Loucy (cell line): ENCODE data around the gene RAC3.
A peak's percentile ranks its signal among the peaks of the same experiment; 100 is the strongest.

Experiments
- H2AFZ ChIP-seq: fragments of 200-600 bp; sonication (generic); 2 replicates; pipeline ENCODE4 v1.6.0; 2016; ENCODE audit warnings: antibody characterized with exemption, mild to moderate bottlenecking, low read length, moderate library complexity
- H3F3A ChIP-seq: fragments of 200-600 bp; 2 replicates; pipeline ENCODE4 v1.6.0; 2016; ENCODE audit warnings: antibody characterized with exemption, low read depth, mild to moderate bottlenecking
- H3K27me3 ChIP-seq: fragments of 200-600 bp; sonication (generic); 2 replicates; pipeline ENCODE4 v1.6.1; 2014; ENCODE audit warnings: low read length, mild to moderate bottlenecking; ENCODE audit not compliant: insufficient read depth, poor library complexity, severe bottlenecking
- H3K36me3 ChIP-seq: fragments of 200-600 bp; sonication (generic); 2 replicates; pipeline ENCODE4 v1.6.1; 2016; ENCODE audit warnings: low read length; ENCODE audit not compliant: insufficient read depth
- H3K4me1 ChIP-seq: fragments of 200-600 bp; sonication (generic); 2 replicates; pipeline ENCODE4 v1.5.1; 2014; ENCODE audit warnings: low read length, mild to moderate bottlenecking; ENCODE audit not compliant: insufficient read depth, poor library complexity, severe bottlenecking
- H3K4me2 ChIP-seq: fragments of 200-600 bp; sonication (generic); 2 replicates; pipeline ENCODE4 v1.6.0; 2014; ENCODE audit warnings: antibody characterized with exemption, low read length, low read depth, mild to moderate bottlenecking; ENCODE audit not compliant: poor library complexity, severe bottlenecking
- H3K4me3 ChIP-seq: fragments of 200-600 bp; sonication (generic); 2 replicates; pipeline ENCODE4 v1.5.1; 2014; ENCODE audit warnings: low read length, mild to moderate bottlenecking, mixed read lengths; ENCODE audit not compliant: poor library complexity, severe bottlenecking
- H3K79me2 ChIP-seq: fragments of 200-600 bp; sonication (generic); 2 replicates; pipeline ENCODE4 v1.6.1; 2014; ENCODE audit warnings: low read length; ENCODE audit not compliant: insufficient read depth
- H3K9ac ChIP-seq: fragments of 200-600 bp; sonication (generic); 2 replicates; pipeline ENCODE4 v1.6.0; 2014; ENCODE audit warnings: mild to moderate bottlenecking, low read depth, low read length, moderate library complexity; ENCODE audit not compliant: poor library complexity, severe bottlenecking
- H3K9me2 ChIP-seq: fragments of 200-600 bp; sonication (generic); replicated peaks from 2 replicates; pipeline ENCODE4 v1.6.1; 2016; ENCODE audit warnings: low read depth, low read length, mixed read lengths
- H3K9me3 ChIP-seq: fragments of 200-600 bp; sonication (generic); 2 replicates; pipeline ENCODE4 v1.6.1; 2014; ENCODE audit warnings: mild to moderate bottlenecking, antibody characterized with exemption, low read length, low read depth; ENCODE audit not compliant: insufficient read depth
- H4K20me1 ChIP-seq: fragments of 200-600 bp; sonication (generic); 2 replicates; pipeline ENCODE4 v1.6.0; 2014; ENCODE audit warnings: antibody characterized with exemption, low read length, mild to moderate bottlenecking; ENCODE audit not compliant: insufficient read depth, poor library complexity, severe bottlenecking
- CTCF ChIP-seq: fragments of 200-600 bp; sonication (generic); conservative IDR thresholded peaks from 2 replicates; pipeline ENCODE4 v1.5.1; 2014; ENCODE audit warnings: mild to moderate bottlenecking, antibody characterized with exemption, low read length
- EZH2phosphoT487 ChIP-seq: fragments of 200-600 bp; IDR thresholded peaks from 2 replicates; pipeline ENCODE4 v1.6.1; 2018; ENCODE audit warnings: antibody characterized with exemption, mild to moderate bottlenecking, moderate library complexity, borderline replicate concordance

The RAC3 gene

GRCh38 chr17:82062076-82062983, 30.9 kb downstream of the RAC3 start:
- no peaks in the 10 kb centered on the region for H3K9me2 ChIP-seq
- peaks cover 4% of the 10 kb centered on the region for H4K20me1 ChIP-seq
- H3K4me1 ChIP-seq = peaks cover 14% of the 10 kb centered on the region
- no peaks in the 10 kb centered on the region for H3K9me3 ChIP-seq
- no peaks in the 10 kb centered on the region for H3K27me3 ChIP-seq
- H3K4me3 ChIP-seq = no peak overlapping the region
- H3K79me2 ChIP-seq = peaks cover 21% of the 10 kb centered on the region
- H3F3A ChIP-seq = no peaks in the 10 kb centered on the region
- H2AFZ ChIP-seq = no peak overlapping the region
- H3K4me2 ChIP-seq = no peak overlapping the region
- peaks cover 20% of the 10 kb centered on the region; the same call in 1 of the 2 replicates for H3K36me3 ChIP-seq
- TF ChIP-seq EZH2phosphoT487 = no peak
- no peak for TF ChIP-seq CTCF
- no peak overlapping the region for H3K9ac ChIP-seq

GRCh38 chr17:82062984-82063368, 31.5 kb downstream of the RAC3 start:
- Histone ChIP-seq H3K4me3 (no peak overlapping the region), H3K9me2 (no peaks in the 10 kb centered on the region), H3K79me2 (peaks cover 21% of the 10 kb centered on the region), H3K4me1 (peaks cover 14% of the 10 kb centered on the region), H3K36me3 (peaks cover 14% of the 10 kb centered on the region; the same call in 1 of the 2 replicates), H3K9ac (no peak overlapping the region), H4K20me1 (peaks cover 4% of the 10 kb centered on the region), H3K27me3 (no peaks in the 10 kb centered on the region), H3K4me2 (no peak overlapping the region), H3K9me3 (no peaks in the 10 kb centered on the region), H3F3A (no peaks in the 10 kb centered on the region), H2AFZ (no peak overlapping the region)
- TF ChIP-seq EZH2phosphoT487 (no peak), CTCF (no peak)

GRCh38 chr17:82063424-82064415, 32.2 kb downstream of the RAC3 start:
- H3K79me2 ChIP-seq = peaks cover 21% of the 10 kb centered on the region
- H4K20me1 ChIP-seq = peaks cover 4% of the 10 kb centered on the region
- peak overlapping the region; percentile 98 for H3K4me3 ChIP-seq
- peak overlapping the region; percentile 95 for H3K4me2 ChIP-seq
- H3F3A ChIP-seq = no peaks in the 10 kb centered on the region
- no peak overlapping the region for H2AFZ ChIP-seq
- H3K4me1 ChIP-seq = peaks cover 14% of the 10 kb centered on the region
- H3K36me3 ChIP-seq = peaks cover 11% of the 10 kb centered on the region; the same call in 1 of the 2 replicates
- TF ChIP-seq CTCF = no peak
- no peak for TF ChIP-seq EZH2phosphoT487
- peak overlapping the region; percentile 93 for H3K9ac ChIP-seq
- no peaks in the 10 kb centered on the region for H3K9me3 ChIP-seq
- H3K9me2 ChIP-seq = no peaks in the 10 kb centered on the region
- H3K27me3 ChIP-seq = no peaks in the 10 kb centered on the region
